ENCODE data around the gene TMEM209.
A peak's percentile ranks its signal among the peaks of the same experiment; 100 is the strongest.
"Not testable (repeated sequence)": the region's sequence is repeated elsewhere in the genome, so short reads cannot be mapped to it uniquely, and the experiment has no call there.

TMEM209 gene

DNA sequence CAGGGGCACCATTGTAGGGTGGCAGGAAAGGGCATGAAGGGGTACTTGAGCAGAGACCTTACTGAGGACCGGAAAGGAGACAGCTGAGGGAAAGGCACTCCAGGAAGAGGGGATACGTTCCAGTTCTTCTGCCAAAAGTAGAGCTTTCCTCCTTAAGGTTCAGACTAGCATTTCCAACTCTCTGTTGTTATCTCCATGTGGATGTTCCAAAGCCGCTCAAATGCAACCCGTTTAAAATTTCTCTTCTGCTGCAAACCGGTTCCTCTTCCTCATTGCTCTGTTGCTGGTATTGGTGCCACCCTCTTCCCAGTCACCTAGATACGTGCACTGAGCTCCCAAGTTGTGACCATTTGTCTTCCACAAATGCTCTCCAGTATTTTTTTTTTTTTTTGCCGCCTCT lies 47.5 kb downstream of the TMEM209 start:
- no peak for DNase-seq

DNA sequence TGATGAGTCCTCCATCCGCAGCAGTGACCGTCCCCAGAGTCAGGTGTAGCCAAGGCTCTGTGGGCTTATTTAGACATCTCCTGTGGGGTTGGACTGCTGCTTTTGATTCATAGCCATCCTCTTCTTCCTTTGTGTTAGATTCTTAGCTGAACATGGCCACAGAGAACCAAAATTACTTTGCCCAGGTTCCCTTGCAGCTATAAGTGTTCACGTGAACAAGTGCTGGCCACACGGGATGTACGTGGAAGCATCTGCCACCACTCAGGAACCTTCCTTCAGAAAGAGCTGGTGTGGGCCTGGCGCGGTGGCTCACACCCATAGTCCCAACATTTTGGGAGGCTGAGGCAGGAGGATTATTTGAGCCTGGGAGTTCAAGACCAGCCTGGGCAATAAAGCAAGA lies 49.1 kb downstream of the TMEM209 start:
- DNase-seq = no peak

GRCh38 chr7:130154501-130155317 lies 50.5 kb downstream of the TMEM209 start:
- DNase-seq = peak; percentile 89

DNA sequence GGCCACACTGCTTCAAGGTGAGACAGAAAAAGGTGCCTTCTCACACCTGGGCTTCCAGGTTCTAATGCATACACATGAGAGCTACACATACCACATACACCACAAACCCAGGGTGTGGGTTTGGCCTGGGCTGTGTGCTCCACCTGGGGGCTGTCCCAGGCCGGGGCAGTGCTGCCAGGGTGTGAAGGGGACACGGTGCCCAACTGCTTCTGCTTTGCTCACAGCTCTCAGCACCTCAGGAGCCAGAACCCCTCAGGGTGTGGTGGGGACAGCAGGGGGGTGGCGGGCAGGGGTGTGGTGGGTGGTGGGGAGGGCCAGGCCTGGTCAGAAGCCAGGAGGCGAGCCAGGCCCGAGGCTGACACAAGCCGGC lies 51.1 kb downstream of the TMEM209 start:
- DNase-seq = no peak

GRCh38 chr7:130153211-130153908 lies 51.8 kb downstream of the TMEM209 start:
- DNase-seq = no peak

DNA sequence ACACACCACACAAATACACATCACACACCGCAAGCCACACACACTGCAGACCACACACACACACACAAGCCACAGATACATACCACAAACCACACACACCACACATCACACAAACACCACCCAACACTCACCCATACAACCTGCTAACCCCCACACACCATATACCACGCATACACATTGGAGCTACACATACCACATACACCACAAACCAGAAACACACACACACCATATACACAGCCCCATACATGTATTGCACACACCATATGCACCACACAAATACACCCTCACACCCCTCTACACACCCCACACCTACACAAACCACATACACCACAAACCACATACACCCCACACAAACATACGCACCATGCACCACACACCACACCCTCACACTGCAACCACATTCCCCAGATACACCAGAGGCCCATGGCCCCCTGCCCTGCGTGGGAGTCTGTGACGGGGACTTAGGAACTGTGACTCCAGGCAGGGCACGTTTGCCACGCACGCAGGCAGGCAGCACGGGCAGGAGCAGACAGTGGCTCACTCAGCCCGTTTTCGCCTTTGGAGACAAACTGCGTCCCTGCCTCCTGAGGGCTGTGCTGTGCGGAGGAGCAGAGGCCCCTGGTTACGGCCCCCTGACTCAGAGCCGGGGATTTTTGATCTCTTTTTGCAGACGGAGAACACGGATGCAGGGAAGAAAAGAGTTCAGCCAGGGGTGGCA lies 52.6 kb downstream of the TMEM209 start:
- no peak for DNase-seq

- no peak for DNase-seq
Measured at GRCh38 chr7:130151591-130152492, 53.4 kb downstream of the TMEM209 start.

DNA sequence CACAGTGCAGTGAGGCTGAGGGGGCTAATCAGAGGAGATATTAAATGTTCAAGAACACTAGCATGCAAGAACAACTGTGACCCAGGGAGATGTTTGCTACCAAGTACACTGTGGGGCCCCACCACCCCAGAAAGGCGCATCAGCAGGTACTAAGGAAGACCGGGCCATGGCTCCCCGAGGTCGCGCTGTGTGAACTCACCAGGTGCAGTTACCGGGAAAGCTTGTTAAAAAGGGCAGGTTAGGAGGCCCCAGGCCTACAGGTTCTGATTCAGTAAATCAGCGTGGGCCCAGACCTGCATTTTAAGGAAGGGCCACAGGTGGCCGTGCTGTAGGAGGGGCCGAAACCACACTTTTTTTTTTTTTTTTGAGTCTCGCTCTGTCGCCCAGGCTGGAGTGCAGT lies 54.6 kb downstream of the TMEM209 start:
- no peak for DNase-seq

- DNase-seq = no peak
Measured at GRCh38 chr7:130149281-130150139, 55.7 kb downstream of the TMEM209 start.

- DNase-seq = peak; percentile 84
Measured at GRCh38 chr7:130148561-130148960, 56.6 kb downstream of the TMEM209 start.

DNA sequence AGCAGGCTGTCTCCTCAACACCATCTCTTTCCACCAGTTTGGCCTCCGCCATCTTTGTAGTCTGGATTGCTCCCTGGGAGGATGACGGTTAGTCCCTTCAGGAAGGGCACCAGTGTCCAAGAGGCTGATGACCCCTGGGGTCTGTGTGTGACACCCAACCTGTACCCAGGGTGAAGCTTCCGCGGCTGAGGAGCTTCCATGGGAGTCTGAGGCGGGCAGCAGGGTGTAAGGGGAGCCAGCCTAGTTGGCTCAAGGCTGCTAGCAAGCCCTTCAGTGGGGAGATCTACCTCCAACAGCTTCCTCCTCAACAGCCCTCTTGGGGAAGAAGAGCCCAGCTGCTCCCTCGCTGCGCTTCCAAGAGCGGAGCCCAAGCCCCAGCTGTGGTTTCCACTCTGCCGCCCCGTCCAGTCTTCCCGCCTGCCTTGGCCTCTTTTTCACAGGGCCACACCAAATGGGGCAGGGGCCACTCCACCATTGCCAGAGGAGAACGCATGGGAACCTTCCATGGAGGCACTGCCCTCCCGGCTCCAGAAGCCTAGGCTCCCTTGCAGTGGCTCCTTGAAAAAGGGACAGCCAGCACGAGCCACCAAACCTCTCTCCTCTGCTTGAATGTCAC lies 57.4 kb downstream of the TMEM209 start:
- no peak for DNase-seq

DNA sequence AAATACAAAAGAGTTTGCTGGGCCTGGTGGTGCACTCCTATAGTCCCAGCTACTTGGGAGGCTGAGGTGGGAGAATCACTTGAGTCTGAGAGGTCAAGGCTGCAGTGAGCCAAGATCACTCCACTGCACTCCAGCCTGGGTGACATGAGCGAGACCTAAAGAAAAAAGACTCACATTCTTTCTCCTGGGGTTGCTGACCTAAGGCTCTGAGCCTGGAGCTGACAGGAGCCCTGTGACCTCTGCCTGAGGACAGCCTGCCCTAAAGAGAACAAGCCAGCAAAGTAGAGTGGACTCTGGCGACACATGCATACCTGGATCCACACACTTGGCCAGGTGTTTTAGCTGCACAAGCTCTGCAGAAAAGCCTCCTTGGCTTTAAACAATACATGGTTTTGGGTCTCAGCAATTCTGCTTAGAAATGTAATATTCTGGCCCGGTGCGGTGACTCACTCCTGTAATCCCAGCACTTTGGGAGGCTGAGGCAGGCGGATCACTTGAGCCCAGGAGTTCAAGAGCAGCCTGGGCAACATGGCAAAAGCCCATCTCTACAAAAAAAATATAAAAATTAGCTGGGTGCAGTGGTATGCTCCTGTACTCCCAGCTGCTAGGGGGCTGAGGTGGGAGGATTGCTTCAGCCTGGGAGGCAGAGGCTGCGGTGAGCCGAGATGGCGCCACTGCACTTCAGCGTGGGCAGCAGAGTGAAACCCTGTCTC lies 58.4 kb downstream of the TMEM209 start:
- DNase-seq = no peak

DNA sequence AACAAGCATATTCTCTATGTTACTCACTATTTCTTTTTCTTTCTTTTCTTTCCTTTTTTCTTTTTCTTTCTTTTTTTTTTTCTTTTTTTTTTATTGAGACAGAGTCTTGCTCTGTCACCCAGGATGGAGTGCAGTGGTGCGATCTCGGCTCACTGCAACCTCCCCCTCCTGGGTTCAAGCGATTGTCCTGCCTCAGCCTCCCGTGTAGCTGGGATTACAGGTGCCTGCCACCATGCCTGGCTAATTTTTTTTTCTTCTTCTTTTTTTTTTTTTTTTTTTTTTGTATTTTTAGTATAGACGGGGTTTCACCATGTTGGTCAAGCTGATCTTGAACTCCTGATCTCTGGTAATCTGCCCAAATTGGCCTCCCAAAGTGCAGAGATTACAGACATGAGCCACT lies 59.1 kb downstream of the TMEM209 start:
- not testable (repeated sequence) for DNase-seq

- DNase-seq = no peak
Measured at GRCh38 chr7:130145424-130146100, 59.6 kb downstream of the TMEM209 start.

GRCh38 chr7:130144312-130145171 lies 60.7 kb downstream of the TMEM209 start:
- no peak for DNase-seq

DNA sequence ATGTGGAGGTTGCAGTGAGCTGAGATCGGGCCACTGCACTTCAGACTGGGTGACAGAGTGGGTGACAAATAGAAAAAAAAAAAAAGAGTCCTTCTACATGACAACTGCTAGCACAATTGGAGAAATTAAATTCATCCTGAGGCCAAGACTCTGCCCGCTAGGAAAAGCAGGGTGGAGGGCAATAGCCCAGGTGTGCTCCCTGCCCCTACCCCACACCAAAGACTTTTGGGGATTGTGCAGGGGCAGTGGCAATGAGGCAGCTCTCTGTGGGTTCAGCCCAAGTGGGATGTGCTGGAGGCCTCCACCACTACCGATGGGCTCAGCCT lies 61.3 kb downstream of the TMEM209 start:
- DNase-seq = no peak

- no peak for DNase-seq
Measured at GRCh38 chr7:130143334-130143732, 61.9 kb downstream of the TMEM209 start.

DNA sequence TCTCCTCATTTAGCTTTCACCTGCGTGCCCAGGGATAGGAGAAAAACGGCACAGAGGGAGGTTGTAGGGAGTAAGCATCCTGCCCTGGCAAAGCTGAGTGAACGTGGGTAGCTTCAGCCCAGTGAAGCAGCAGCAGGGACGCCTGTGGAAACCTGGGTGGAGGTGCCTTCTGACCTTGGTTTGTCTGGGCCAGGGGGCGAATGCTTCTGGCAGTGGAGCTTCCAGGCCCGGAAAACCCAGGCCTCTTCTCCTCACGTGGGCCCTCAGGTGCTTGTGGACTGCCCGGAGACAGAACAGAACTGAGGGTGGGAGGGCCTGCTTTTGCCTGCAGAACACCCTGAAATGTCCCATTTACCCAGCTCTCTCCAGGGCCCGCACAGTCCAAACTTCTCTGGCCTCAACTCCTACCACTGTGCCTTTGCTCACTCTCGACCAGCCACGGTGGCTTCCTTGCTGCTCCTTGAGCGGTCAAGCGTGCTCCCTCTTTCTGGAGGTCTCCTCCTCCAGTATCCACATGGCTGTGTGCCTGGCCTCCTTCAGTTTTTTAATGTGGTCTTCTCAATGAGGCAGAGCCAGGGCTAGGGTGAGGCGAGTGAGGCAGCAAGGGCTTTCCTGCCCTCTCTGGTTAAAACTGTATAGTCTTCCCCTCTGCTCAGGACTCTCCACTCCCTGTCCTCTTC lies 62.4 kb downstream of the TMEM209 start:
- no peak for DNase-seq

Data from NCI-H446 treated with DMSO at 0.1 percent for 48 hours (cell line).